Urinary bladder (tissue), 4 donors: Measurements from ENCODE around the gene RGS10. TPM values are rescaled to one million over a fixed set of nuclear protein-coding genes. Genes with fewer than 3 reads are reported as not detected.
"Not testable (repeated sequence)": the region's sequence is repeated elsewhere in the genome, so short reads cannot be mapped to it uniquely, and the experiment has no call there.

Experiments used
- DNase-seq: peaks from one replicate; pipeline ENCODE4 v3.0.0-alpha.2; 2015; ENCODE audit errors: extremely low spot score
- H3K27ac ChIP-seq: one replicate; pipeline ENCODE4 v1.5.1; 2013; ENCODE audit warnings: low read depth, mild to moderate bottlenecking, moderate library complexity
- H3K36me3 ChIP-seq: one replicate; pipeline ENCODE4 v1.6.1; 2013; ENCODE audit warnings: mild to moderate bottlenecking, moderate library complexity; ENCODE audit not compliant: insufficient read depth
- H3K4me1 ChIP-seq: one replicate; pipeline ENCODE4 v1.6.1; 2013; ENCODE audit warnings: mild to moderate bottlenecking, moderate library complexity; ENCODE audit not compliant: insufficient read depth
- H3K4me3 ChIP-seq: one replicate; pipeline ENCODE4 v1.5.1; 2013; ENCODE audit warnings: low read depth, low read length
- WGBS: extraction: QIAGEN DNeasy Blood & Tissue Kit; methylation state at CpG from one replicate; pipeline ENCODE4 v1.1.7; 2013; 5-methylcytosine and 5-hydroxymethylcytosine counted together
- polyA plus RNA-seq: library from polyadenylated mRNA; stranded (reverse); fragments of 200-250 nt; gene quantifications from one replicate; pipeline ENCODE4 v1.2.3, GENCODE V29; 2013
- total RNA-seq: library from RNA; depleted of rRNA; stranded (reverse); fragments of >200 nt; gene quantifications from one replicate; pipeline ENCODE4 v1.2.3, GENCODE V29; 2014
- donor health status: healthy with polysubstance abuse.
- donor health status: healthy.

RGS10 gene
- total and polyA plus RNA-seq, 2 donors = 44.8 to 62.4 TPM

DNA sequence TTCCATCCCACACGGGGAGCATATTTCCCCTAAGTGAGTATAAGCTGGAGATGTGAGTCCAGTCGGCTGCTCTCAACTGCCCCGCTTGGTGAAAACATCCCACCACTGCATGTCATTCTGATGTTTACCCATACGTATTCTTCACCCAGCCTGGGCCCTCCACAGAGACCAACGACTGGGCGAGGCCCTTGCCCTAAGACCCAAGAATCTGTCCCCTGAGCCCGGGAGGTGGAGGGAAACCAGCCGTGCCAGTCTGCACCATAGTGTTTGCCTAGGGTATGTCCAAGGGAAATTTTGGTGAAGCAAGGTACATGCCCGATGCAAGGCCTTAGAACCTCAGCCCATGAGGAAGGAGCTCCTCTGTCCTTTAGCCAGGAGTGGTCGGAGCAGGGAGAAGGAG, 67.9 kb downstream of the RGS10 start:
- Histone ChIP-seq H3K4me3 (no peak overlapping the region), H3K27ac (no peak overlapping the region), H3K4me1 (no peaks in the 10 kb centered on the region), H3K36me3 (no peaks in the 10 kb centered on the region)
- DNase-seq = no peak
- WGBS = 94% methylated on average over 10 of the region's 10 CpGs

DNA sequence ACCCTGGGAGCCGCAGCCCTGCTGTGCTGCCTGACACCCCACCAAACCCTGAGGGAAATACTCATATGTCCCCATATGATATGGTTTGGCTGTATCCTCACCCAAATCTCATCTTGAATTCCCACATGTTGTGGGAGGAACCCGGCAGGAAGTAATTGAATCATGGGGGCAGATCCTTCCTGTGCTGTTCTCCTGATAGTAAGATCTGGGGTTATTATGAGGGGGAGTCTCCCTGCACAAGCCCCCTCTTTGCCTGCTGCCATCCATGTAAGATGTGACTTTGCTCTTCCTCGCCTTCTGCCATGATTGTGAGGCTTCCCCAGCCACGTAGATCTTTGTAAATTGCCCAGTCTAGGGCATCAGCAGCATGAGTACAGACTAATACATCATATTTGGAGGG, 68.7 kb downstream of the RGS10 start:
- no peaks in the 10 kb centered on the region for H3K36me3 ChIP-seq
- no peak overlapping the region for H3K27ac ChIP-seq
- WGBS = 89% methylated on average over 4 of the region's 4 CpGs
- H3K4me3 ChIP-seq = no peak overlapping the region
- DNase-seq = no peak
- no peaks in the 10 kb centered on the region for H3K4me1 ChIP-seq

DNA sequence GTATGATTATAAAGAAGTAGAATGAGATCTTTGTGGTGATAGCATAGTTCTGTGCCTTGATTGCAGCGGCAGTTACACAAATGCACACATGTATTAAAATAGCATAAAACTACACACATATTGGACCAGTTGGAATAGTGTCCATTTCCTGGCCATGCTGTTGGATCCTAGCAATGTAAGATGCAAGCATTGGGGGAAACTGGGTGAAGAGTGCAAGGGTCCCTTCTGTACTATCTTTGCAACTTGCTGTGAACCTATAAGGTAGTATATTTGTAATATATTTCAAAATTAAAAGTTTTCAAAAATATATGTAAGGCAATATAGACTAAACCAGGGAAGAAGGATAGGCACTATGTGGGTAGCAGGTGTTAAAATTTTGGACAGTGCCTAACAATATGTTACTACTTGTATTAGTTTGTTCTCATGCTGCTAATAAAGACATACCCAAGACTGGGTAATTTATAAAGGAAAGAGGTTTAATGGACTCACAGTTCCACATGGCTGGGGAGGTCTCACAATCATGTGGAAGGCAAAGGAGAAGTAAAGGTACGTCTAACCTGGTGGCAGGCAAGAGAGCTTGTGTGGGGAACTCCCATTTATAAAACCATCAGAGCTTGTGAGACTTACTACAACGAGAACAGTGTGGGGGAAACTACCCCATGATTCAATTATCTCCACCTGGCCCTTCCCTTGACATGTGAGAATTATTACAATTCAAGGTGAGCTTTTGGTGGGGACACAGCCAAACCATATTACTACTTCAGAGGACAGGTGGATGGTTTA, 71.4 kb downstream of the RGS10 start:
- no peak overlapping the region for H3K27ac ChIP-seq
- no peak for DNase-seq
- no peak overlapping the region for H3K4me3 ChIP-seq
- no peaks in the 10 kb centered on the region for H3K4me1 ChIP-seq
- no peaks in the 10 kb centered on the region for H3K36me3 ChIP-seq
- WGBS = 77% methylated on average over 3 of the region's 3 CpGs

DNA sequence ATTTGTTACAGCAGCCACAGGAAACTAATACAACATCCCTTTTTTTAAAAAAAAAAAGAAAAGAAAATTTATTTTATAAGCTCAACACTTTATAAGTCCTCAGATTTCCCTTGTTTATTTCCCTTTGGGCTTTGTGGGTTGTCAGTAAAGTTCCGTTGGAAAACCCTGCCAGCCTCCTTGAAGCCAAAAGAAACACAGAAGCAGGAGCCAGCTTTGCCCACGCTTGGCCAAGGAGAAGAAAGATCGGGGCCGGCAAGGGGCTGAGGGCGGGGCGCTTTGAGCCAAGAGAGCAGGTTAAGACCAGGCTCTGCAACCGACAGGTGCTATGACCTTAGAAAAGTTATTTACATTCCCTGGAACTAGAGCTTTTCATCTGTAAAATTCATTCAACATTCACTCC, 72.7 kb downstream of the RGS10 start:
- DNase-seq = no peak
- Histone ChIP-seq H3K36me3 (no peaks in the 10 kb centered on the region), H3K4me1 (no peaks in the 10 kb centered on the region), H3K4me3 (no peak overlapping the region), H3K27ac (no peak overlapping the region)
- 65% methylated on average over 7 of the region's 7 CpGs for WGBS

DNA sequence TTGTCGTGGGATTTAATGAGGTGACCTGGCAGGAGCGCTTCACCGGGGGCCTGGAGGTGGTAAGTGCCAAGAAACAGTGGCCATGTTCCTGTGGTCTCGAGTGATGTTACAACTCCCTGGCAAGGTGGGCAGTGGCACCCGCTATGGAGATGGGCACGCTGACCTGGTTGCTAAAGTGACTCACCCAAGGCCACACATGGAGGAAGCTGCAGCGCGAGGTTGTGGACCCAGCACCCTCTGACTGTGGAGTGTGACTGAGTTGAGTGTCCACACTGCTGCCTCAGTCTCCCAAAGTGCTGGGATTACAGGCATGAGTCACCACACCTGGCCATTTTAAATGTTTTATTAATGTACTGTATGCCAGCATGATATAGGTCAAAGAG, 73.2 kb downstream of the RGS10 start:
- WGBS = 96% methylated on average over 8 of the region's 8 CpGs
- Histone ChIP-seq H3K27ac (no peak overlapping the region), H3K4me1 (no peaks in the 10 kb centered on the region), H3K4me3 (no peak overlapping the region), H3K36me3 (no peaks in the 10 kb centered on the region)
- DNase-seq = no peak

DNA sequence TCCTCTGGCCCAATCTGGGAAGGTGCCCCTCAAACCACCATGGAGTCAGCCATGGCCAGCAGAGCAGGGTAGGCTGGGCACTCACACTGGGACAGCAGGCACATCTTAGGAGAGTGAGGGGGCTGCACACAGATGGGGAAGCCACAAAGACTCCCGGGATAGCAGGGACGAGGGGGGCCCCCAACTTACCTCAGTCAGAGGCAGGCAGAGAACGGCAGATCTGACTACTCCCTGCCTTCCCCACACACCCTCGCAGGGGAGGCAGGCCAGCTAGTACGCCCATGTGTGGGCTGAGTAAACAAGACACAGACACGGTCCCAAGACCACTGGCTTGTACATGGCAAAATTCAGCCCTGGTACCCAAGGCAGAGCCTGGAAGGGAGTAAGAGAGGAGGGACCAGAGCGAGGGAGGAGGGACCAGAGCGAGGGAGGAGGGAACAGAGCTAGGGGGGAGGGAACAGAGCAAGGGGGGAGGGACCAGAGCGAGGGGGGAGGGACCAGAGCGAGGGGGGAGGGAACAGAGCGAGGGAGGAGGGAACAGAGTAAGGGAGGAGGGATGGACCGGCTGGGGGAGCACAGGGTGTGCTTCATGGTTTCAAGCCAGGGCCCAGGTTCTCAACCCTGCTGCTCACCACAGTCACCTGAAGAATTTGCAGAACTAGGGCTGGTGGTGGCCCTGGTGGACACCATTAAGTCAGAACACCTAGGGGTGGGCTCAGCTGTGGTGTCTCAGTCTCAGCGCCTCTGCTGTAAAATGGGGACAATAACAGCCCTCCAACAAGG, 73.8 kb downstream of the RGS10 start:
- Histone ChIP-seq H3K4me1 (no peaks in the 10 kb centered on the region), H3K27ac (no peak overlapping the region), H3K36me3 (no peaks in the 10 kb centered on the region), H3K4me3 (no peak overlapping the region)
- DNase-seq = no peak
- WGBS = 77% methylated on average over 13 of the region's 13 CpGs

DNA sequence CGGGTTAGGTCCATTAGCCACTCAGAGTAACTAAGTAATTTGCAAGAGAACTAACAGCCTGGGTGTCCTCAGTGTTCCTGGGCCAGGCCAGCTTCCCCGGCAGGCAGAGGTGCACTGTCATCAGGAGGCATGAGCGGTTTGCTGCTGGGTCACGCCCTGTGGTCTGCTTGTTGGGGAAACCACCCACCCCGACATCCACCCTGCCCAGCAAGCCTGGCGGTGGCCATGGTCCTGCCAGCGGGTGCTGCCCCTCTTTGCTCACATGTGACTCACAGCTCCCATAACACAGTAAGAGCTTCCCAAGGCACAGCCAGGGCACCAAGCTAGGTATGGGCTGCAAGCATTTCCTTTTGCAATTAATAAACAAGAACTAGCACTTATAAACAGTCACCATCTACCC, 75.9 kb downstream of the RGS10 start:
- no peak for DNase-seq
- no peaks in the 10 kb centered on the region for H3K4me1 ChIP-seq
- no peak overlapping the region for H3K4me3 ChIP-seq
- H3K36me3 ChIP-seq = no peaks in the 10 kb centered on the region
- H3K27ac ChIP-seq = no peak overlapping the region
- 77% methylated on average over 7 of the region's 7 CpGs for WGBS

DNA sequence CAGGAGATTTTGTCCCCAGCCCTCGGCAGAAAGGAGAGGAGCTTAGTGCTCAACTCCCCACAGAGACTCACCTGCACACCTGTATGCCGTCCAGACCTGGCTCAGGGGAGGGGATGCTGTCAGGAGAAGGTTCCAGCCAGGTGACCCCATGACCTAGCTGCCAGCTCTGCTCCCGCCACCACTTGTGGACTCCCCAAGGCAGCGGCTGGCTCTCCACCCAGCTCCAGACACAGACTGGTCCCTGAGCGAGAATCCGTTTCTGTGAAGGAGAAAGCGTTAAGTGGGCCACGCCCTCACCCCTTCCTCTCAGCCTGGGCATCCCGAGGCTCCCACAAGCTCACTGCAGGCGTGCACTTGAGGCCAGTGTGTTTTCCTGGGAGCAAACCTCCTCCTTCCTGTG, 76.4 kb downstream of the RGS10 start:
- Histone ChIP-seq H3K4me1 (no peaks in the 10 kb centered on the region), H3K27ac (no peak overlapping the region), H3K36me3 (no peaks in the 10 kb centered on the region), H3K4me3 (no peak overlapping the region)
- DNase-seq = no peak
- 69% methylated on average over 10 of the region's 10 CpGs for WGBS

DNA sequence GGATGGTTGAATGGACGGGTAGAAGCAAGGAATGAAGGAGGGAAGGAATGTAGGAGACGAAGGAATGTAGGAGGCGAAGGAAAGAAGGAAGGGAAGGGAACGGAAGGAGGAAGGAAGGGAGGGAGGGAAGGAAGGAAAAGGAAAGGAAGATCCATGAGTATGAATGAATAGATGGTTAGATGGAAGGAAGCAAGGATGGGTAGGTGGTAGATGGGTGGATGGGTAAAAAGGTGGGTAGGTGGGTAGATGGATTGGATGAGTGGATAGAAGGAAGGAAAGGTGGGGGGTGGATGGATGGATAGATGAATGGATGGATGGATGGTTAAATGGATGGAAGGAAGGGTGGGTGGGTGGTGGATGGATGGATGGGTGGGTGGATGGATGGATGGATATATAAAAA, 77.4 kb downstream of the RGS10 start:
- no peak for DNase-seq
- 81% methylated on average over 4 of the region's 4 CpGs for WGBS
- H3K36me3 ChIP-seq = no peaks in the 10 kb centered on the region
- H3K4me1 ChIP-seq = no peaks in the 10 kb centered on the region
- H3K4me3 ChIP-seq = no peak overlapping the region
- no peak overlapping the region for H3K27ac ChIP-seq

DNA sequence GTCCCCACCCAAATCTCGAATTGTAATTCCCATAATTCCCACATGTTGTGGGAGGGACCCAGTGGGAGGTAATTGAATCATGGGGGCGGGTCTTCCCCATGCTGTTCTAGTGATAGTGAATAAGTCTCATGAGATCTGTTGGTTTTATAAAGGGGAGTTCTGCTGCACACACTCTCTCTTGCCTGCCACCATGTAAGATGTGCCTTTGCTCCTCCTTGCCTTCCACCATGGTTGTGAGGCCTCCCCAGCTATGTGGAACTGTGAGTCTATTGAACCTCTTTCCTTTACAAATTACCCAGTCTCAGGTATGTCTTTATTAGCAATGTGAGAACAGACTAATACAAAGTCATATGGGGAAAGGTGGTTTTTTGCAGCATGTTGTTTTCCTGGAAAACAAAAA, 79.3 kb downstream of the RGS10 start:
- 90% methylated on average over 2 of the region's 2 CpGs for WGBS
- not testable (repeated sequence) for H3K36me3 ChIP-seq, H3K4me3 ChIP-seq, DNase-seq, H3K4me1 ChIP-seq, H3K27ac ChIP-seq

DNA sequence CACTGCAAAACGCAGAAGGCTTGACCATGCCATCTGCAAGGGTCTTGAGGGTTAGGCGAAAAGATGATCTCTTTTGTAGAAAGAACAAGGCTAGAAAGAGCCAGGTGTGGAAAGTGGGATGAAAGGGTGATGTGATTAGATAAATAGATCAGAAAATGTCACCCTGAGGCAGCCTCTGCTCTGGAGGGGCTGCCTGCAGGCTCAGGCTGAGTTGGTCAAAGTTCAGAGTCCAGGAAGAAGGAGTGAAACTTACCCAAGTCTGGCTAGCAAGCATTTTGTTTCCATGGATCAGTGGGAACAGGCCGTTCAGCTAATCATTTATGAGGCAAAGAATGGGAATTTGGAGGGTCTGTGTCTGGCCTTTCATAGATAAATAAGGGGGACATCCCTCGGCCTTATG, 79.7 kb downstream of the RGS10 start:
- Histone ChIP-seq H3K4me3 (no peak overlapping the region), H3K4me1 (no peaks in the 10 kb centered on the region), H3K36me3 (no peaks in the 10 kb centered on the region), H3K27ac (no peak overlapping the region)
- 93% methylated on average over 4 of the region's 4 CpGs for whole genome bisulfite sequencing
- no peak for DNase-seq

DNA sequence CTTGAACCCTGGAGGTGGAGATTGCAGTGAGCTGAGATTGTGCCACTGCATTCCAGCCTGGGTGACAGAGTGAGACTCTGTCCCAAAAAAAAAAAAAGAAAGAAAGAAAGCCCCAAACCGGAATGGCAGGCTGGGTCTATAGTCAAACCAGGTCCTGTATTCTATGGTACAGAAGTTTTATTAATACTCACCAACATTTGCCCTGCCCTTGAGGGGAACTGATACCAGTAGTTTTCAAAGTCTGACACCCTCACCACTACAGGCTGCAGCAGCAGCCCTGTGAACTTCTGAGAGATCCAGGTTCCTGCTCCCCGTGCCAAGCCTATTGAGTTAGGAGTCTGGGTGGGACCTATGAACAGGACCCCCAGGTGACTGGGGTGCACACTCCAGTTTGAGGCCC, 80.6 kb downstream of the RGS10 start:
- 81% methylated on average over 2 of the region's 2 CpGs for WGBS
- no peak overlapping the region for H3K4me3 ChIP-seq
- H3K4me1 ChIP-seq = no peaks in the 10 kb centered on the region
- DNase-seq = no peak
- H3K36me3 ChIP-seq = no peaks in the 10 kb centered on the region
- H3K27ac ChIP-seq = no peak overlapping the region

DNA sequence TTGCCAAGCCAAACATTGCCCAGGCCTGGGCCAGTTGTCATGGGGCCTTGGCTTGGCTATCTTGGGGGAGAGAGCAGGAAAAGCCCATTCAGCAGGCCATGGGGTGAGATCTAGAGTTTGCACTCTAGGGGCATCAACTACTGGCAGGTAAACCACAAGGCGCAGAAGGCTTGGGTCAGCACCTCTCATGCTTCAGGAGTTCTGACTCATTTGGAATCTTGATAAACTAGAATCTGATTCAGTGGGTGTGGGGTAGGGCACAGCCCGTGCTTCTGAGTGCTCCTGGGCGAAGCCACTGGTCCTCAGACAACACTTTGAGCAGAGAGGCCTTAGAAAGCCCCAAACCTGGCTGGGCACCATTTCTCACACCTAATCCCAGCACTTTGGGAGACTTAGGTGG, 81.1 kb downstream of the RGS10 start:
- WGBS = 86% methylated on average over 3 of the region's 3 CpGs
- DNase-seq = no peak
- Histone ChIP-seq H3K4me1 (no peaks in the 10 kb centered on the region), H3K36me3 (no peaks in the 10 kb centered on the region), H3K4me3 (no peak overlapping the region), H3K27ac (no peak overlapping the region)

DNA sequence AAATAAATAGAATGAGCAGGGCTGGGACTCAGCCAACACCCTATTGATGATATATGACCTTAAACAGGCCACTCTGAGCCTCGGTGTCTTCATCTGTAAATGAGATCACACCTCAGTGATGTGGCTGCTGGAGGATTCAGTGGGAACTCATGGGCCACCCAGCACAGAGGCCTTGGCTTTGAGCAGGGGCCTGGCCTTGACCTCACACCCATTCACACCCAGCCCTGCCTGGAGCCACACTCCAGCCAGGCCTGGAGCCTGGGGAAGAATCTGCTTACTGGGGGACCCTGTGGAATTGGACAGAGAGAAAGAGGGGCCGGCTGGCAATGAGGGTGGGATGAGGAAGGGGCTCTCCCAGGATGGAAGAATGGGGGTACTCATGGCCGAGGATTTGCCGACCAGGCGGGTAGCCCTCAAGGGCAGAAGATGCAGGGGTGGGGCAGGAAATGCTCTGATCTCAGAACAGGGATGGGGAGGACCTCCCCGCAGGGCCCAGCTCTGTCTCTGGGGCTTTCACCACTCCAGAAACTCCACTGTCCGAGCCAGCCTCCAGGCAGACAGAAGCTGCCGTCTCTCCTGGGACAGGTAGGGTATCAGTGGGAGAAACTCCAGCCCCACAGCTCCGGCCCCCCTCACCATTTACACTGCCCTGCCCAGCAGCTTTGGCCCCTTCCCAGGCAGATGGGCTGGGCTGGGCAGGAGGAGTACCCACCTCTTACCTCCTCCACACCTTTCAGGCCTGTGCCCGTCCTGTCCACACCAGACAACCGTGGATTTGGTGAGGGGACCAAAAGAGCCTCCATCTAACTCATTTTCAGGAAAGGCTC, 81.9 kb downstream of the RGS10 start:
- H3K36me3 ChIP-seq = no peaks in the 10 kb centered on the region
- H3K4me1 ChIP-seq = no peaks in the 10 kb centered on the region
- DNase-seq = no peak
- 83% methylated on average over 11 of the region's 11 CpGs for WGBS
- H3K4me3 ChIP-seq = no peak overlapping the region
- H3K27ac ChIP-seq = no peak overlapping the region
